HCT116 (cell line): ENCODE results near the gene CASP9.

ENCODE experiments used
- CTCF ChIP-seq, 3 experiments: fragments of 200-600 bp in 1 of 3; sonication (generic) in 1 of 3; IDR thresholded peaks in 2 of 3; conservative IDR thresholded peaks in 1 of 3; 2 replicates each; pipeline ENCODE4 v1.5.1; 2012 to 2017; ENCODE audit warnings: low read depth in 2 of 3, low read length in 2 of 3, antibody characterized with exemption in 1 of 3, borderline replicate concordance in 1 of 3, control low read depth in 1 of 3, mild to moderate bottlenecking in 1 of 3, mixed read lengths in 1 of 3, mixed run types in 1 of 3, moderate library complexity in 1 of 3; ENCODE audit not compliant: insufficient read depth in 1 of 3
- EZH2phosphoT487 ChIP-seq: fragments of 200-600 bp; IDR thresholded peaks from 2 replicates; pipeline ENCODE4 v1.6.1; 2018; ENCODE audit warnings: antibody characterized with exemption, borderline replicate concordance

DNA sequence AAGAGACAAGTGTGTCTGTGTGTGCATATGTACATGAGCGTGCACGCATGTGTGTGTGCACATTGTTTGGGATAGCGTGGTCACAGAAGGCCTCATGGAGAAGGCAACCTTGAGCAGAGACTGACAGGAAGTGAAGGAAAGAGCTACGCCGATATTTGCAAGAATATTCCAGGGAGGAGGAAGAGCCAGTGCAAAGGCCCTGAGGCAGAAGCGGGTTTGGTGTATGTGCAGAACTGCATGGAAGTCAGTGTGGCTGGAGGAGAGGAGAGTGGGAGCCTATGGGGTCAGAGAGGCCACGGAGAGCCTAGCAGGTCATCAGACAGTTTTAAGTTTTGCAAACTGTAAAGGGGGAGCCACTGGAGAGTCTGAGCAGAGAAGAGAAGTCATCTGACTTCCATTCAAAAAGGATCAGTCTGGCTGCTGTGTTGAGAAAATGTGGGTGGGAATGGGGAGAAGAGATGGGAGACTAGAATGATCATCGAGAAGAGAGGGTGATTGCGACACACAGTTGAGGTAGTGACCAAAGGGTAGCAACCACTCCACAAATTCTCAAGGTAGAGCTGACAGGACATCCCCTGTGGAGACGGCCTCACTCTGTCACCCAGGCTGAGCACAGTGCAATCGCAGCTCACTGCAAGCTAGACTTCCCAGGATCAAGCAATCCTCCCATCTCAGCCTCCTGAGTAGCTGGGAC is 44.2 kb downstream of the CASP9 start:
- TF ChIP-seq CTCF (IDR thresholded peaks at IDR 0.05 in 2 of 3, conservative IDR thresholded peaks at IDR 0.05 in 1 of 3; ENCODE audit: borderline replicate concordance in 1 of 3, insufficient read depth in 1 of 3, low read depth in 2 of 3, low read length in 2 of 3) (no peak), EZH2phosphoT487 (no peak)
